Stomach (tissue), 19 donors: Measurements from ENCODE around the gene PC. TPM values are rescaled to one million over a fixed set of nuclear protein-coding genes. Genes with fewer than 3 reads are reported as not detected.
A peak's percentile ranks its signal among the peaks of the same experiment; 100 is the strongest.
"Not testable (repeated sequence)": the region's sequence is repeated elsewhere in the genome, so short reads cannot be mapped to it uniquely, and the experiment has no call there.

Experiments used
- DNase-seq, 2 donors: peaks; one replicate each; pipeline versions ENCODE4 v3.0.0 to v3.0.0-alpha.2; 2013 to 2019
- H3K27ac ChIP-seq, 5 donors: fragments of 200-600 bp in 4 of 5; sonication (generic) in 4 of 5; one replicate each; pipeline ENCODE4 v1.5.1; 2013 to 2019; ENCODE audit warnings: mild to moderate bottlenecking in 1 of 5, moderate library complexity in 1 of 5
- H3K27me3 ChIP-seq, 3 donors: fragments of 200-600 bp; sonication (generic); one replicate each; pipeline ENCODE4 v1.5.1; 2017 to 2019; ENCODE audit warnings: mixed run types in 1 of 3
- H3K36me3 ChIP-seq, 4 donors: fragments of 200-600 bp; sonication (generic); 1 replicate in 3 of 4; 2 replicates in 1 of 4; pipeline ENCODE4 v1.5.1; 2016 to 2019
- H3K4me1 ChIP-seq, 4 donors: fragments of 200-600 bp; sonication (generic); one replicate each; pipeline ENCODE4 v1.5.1; 2016 to 2019
- H3K4me3 ChIP-seq, 4 donors: fragments of 200-600 bp; sonication (generic) in 3 of 4; one replicate each; pipeline ENCODE4 v1.5.1; 2016 to 2019; ENCODE audit warnings: mild to moderate bottlenecking in 1 of 4
- H3K9me3 ChIP-seq, 4 donors: fragments of 200-600 bp; sonication (generic); one replicate each; pipeline ENCODE4 v1.5.1; 2016 to 2019
- EP300 ChIP-seq: sonication (generic); formaldehyde crosslinking; IDR thresholded peaks from one replicate; pipeline ENCODE4 v1.6.1; 2017; ENCODE audit warnings: antibody characterized with exemption
- POLR2A ChIP-seq, 4 donors: fragments of 450-650 bp; IDR thresholded peaks; one replicate each; pipeline ENCODE4 v1.6.1; 2016; ENCODE audit warnings: antibody characterized with exemption in 4 of 4, control low read depth in 2 of 4, mild to moderate bottlenecking in 1 of 4, moderate library complexity in 1 of 4
- POLR2AphosphoS5 ChIP-seq, 3 donors: sonication (generic); formaldehyde crosslinking; IDR thresholded peaks; one replicate each; pipeline ENCODE4 v1.6.1; 2016; ENCODE audit warnings: antibody characterized with exemption in 3 of 3
- WGBS, 5 donors: extraction: QIAGEN DNeasy Blood & Tissue Kit in 3 of 5; methylation state at CpG; one replicate each; pipeline versions ENCODE4 v1.1.5 to v1.1.7; 2013 to 2018; 5-methylcytosine and 5-hydroxymethylcytosine counted together
- intact Hi-C: fragments of 100-400 bp; cut with DNase I; formaldehyde crosslinking; loops from one replicate; pipeline ENCODE4 v1.15.1; 2023; ENCODE audit warnings: low total_unique reads
- long read RNA-seq, 10 donors: transcript quantifications; one replicate each; lab custom pipeline, GENCODE V29; 2026
- polyA plus RNA-seq, 3 donors: library from polyadenylated mRNA; stranded (reverse); fragments of 200-250 nt; gene quantifications; one replicate each; pipeline ENCODE4 v1.2.3, GENCODE V29; 2013
- total RNA-seq, 5 donors: library from RNA; depleted of rRNA; stranded (reverse); fragments of >200 nt; gene quantifications; one replicate each; pipeline versions ENCODE4 v1.1.0 to v1.2.3, GENCODE V29; 2014 to 2016
- TF ChIP-seq, protein P1 (sequence below), 7 experiments: fragments of 450-650 bp in 4 of 7; fragments of 200-600 bp in 3 of 7; sonication (generic) in 3 of 7; IDR thresholded peaks; one replicate each; pipeline ENCODE4 v1.5.1; 2016 to 2019; ENCODE audit warnings: antibody characterized with exemption in 7 of 7, control low read depth in 2 of 7, mild to moderate bottlenecking in 1 of 7
- donor health status: healthy with polysubstance abuse.
- donor health status: Bipolar disorder and iron deficiency.
- donor health status: healthy.

PC gene
- total RNA-seq, result 10 to 100 TPM in 2 of 5 donors, 1 to 10 TPM in 2, under 1 TPM in 1; 0.58 to 86.0 (median 8.9) TPM
- 10 to 100 TPM; 20.2 to 25.3 (median 25.2) TPM for polyA plus RNA-seq
- long read RNA-seq, donor 1, partial matches to known transcripts, result 0 of 1 reads
- long read RNA-seq, donor 1, other reads (novel, unspliced or antisense), result 0 of 1 reads
- long read RNA-seq, donor 2, full-length matches to known transcripts, result 1 of 1 reads
- long read RNA-seq, donor 2, partial matches to known transcripts, result 0 of 1 reads
- long read RNA-seq, donor 2, other reads (novel, unspliced or antisense), result 0 of 1 reads
- long read RNA-seq, donor 3, result 0 reads
- long read RNA-seq, donor 4, result 0 reads
- long read RNA-seq, donor 5, partial matches to known transcripts, result 0 of 19 reads
- long read RNA-seq, donor 5, other reads (novel, unspliced or antisense), result 19 of 19 reads
- long read RNA-seq, donor 6, partial matches to known transcripts, result 20 of 21 reads
- long read RNA-seq, donor 6, other reads (novel, unspliced or antisense), result 0 of 21 reads
- long read RNA-seq, donor 7, result 0 reads
- long read RNA-seq, donor 8, partial matches to known transcripts, result 7 of 7 reads
- long read RNA-seq, donor 8, other reads (novel, unspliced or antisense), result 0 of 7 reads
- long read RNA-seq, donor 9, result 0 reads
- long read RNA-seq, donor 10, result 0 reads

DNA sequence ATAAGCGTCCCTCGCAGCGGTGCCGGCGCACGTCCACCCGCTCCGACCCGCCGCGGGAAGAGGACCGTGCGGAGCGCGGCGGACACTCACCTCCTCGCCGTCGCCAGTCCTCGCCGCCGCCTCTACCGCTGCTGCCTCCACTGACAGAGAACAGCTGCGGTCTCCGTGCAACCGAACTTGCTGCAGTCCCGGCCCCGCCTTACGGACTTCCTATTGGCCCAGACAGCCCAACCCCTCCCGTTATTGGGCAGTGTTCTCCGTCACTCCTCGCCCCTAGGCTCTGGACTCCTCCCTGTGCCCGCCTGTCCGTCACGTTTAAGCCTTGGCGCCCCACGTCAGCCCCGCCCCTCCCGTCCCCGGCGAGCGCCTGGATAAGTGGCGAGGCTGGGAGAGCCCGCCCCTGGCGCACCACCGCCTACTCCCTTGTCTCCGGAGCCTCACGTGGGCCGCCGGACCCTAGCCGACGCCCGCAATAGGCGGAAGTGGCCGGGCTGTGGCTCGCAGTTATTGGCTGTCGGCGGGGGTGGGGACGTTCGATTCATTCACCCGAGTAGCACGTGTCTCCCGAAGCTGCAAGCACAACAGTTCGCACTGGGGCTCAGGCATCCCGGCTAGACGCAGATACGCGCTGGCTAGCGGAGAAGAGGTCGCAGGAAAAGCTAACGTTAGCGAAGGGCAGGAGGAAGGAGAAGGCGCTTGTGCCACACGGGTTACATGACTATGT, at the start of gene PC:
TSS of gene PC (minus strand) at position 152 of the 724 bp plus-strand sequence. CDS start 86,224 bp downstream, outside the sequence.
- Histone ChIP-seq H3K4me1 (peaks cover 15 to 31% (median 19%) of the 10 kb centered on the region in 4 donors), H3K9me3 (no peaks in the 10 kb centered on the region), H3K27me3 (no peaks in the 10 kb centered on the region), H3K4me3 (peak within 1 kb of the TSS; percentile 69 to 80 (median 73)), H3K36me3 (no peaks in the 10 kb centered on the region), H3K27ac (peak within 1 kb of the TSS; percentile 77 to 91 (median 90))
- peak in 2 of 4 donors; percentile 52 to 74 for TF ChIP-seq POLR2A (IDR thresholded peaks at IDR 0.05)
- TF ChIP-seq POLR2AphosphoS5 (IDR thresholded peaks at IDR 0.05), result peak; percentile 86 to 96 (median 95)
- no peak for TF ChIP-seq EP300
- peak; percentile 100 for DNase-seq
- WGBS, 5 donors, result 1% methylated on average over 13 to 74 of the region's 74 CpGs
- intact Hi-C loops, result no loop called here

DNA sequence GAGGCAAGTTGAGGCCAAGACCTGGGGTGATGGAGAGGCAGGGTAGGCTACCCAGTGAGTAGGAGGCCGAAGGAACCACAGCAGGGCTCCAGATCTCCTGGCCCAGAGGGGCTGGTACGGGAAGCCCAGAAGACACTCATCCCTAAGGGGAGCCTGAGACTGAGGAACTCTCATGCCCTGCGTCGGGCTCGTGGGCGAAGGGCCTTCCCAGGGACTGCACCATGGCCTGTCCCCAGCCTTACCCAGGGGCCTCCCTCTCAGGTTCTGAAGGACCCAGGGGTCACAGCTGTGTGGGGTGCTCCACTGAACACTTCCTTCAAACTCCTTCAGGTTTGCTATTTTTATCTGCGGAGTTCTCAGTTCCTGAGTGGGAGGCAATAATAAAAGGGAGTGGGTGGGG, 48.9 kb upstream of the PC start:
- Histone ChIP-seq H3K4me3 (no peak overlapping the region), H3K9me3 (no peaks in the 10 kb centered on the region), H3K27me3 (no peaks in the 10 kb centered on the region), H3K4me1 (peaks cover 0 to 6% (median 0%) of the 10 kb centered on the region in 4 donors), H3K36me3 (no peaks in the 10 kb centered on the region), H3K27ac (no peak overlapping the region)
- DNase-seq, result no peak
- no peak for TF ChIP-seq POLR2A (IDR thresholded peaks at IDR 0.05)
- TF ChIP-seq, protein P1, sequence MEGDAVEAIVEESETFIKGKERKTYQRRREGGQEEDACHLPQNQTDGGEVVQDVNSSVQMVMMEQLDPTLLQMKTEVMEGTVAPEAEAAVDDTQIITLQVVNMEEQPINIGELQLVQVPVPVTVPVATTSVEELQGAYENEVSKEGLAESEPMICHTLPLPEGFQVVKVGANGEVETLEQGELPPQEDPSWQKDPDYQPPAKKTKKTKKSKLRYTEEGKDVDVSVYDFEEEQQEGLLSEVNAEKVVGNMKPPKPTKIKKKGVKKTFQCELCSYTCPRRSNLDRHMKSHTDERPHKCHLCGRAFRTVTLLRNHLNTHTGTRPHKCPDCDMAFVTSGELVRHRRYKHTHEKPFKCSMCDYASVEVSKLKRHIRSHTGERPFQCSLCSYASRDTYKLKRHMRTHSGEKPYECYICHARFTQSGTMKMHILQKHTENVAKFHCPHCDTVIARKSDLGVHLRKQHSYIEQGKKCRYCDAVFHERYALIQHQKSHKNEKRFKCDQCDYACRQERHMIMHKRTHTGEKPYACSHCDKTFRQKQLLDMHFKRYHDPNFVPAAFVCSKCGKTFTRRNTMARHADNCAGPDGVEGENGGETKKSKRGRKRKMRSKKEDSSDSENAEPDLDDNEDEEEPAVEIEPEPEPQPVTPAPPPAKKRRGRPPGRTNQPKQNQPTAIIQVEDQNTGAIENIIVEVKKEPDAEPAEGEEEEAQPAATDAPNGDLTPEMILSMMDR (IDR thresholded peaks at IDR 0.05), result no peak
- no peak for TF ChIP-seq POLR2AphosphoS5 (IDR thresholded peaks at IDR 0.05)
- TF ChIP-seq EP300, result no peak
- WGBS, 5 donors, result 94 to 97% (median 95%) methylated on average over 7 of the region's 7 CpGs
- intact Hi-C loops, result no loop called here

- DNase-seq, result no peak
- Histone ChIP-seq H3K27me3 (no peaks in the 10 kb centered on the region), H3K9me3 (no peaks in the 10 kb centered on the region), H3K4me3 (no peak overlapping the region), H3K4me1 (peaks cover 0 to 6% (median 0%) of the 10 kb centered on the region in 4 donors), H3K27ac (no peak overlapping the region), H3K36me3 (no peaks in the 10 kb centered on the region)
- 86 to 91% (median 89%) methylated on average over 14 of the region's 14 CpGs for WGBS, 5 donors
- no peak for TF ChIP-seq EP300
- TF ChIP-seq, protein P1 (IDR thresholded peaks at IDR 0.05), result no peak
- TF ChIP-seq POLR2A (IDR thresholded peaks at IDR 0.05), result no peak
- no peak for TF ChIP-seq POLR2AphosphoS5 (IDR thresholded peaks at IDR 0.05)
- intact Hi-C loops, result no loop called here
These were observed 48.1 kb upstream of the PC start for GRCh38 chr11:67006029-67006884.

- H3K27me3 ChIP-seq, H3K27ac ChIP-seq, intact Hi-C loops, H3K36me3 ChIP-seq, H3K4me3 ChIP-seq, H3K4me1 ChIP-seq, H3K9me3 ChIP-seq, DNase-seq: not testable (repeated sequence)
- WGBS, 5 donors, result 94 to 98% (median 96%) methylated on average over 8 of the region's 8 CpGs
These were observed 47.0 kb upstream of the PC start for GRCh38 chr11:67005200-67005599.
